Measurements from ENCODE around the gene GSG1. TPM values are rescaled to one million over a fixed set of nuclear protein-coding genes. Genes with fewer than 3 reads are reported as not detected.

The GSG1 gene
- total and polyA plus RNA-seq, 2 of the 8 experiments (the other 6 are each of a cell fraction or from before 2014, with no cell fraction given), result 0.89 to 1.4 TPM

GRCh38 chr12:13128291-13128965 lies 25.0 kb upstream of the GSG1 start:
- Histone ChIP-seq H3K14ac (ENCODE audit: insufficient read length) (no peak overlapping the region), H2BK5ac (ENCODE audit: low read depth, low read length) (no peak overlapping the region), H3K4me1 (replicated peaks in 1 of 4; ENCODE audit: control insufficient read depth in 3 of 4, insufficient read depth in 4 of 4, low read length in 3 of 4) (peaks cover 1 to 7% (median 4%) of the 10 kb centered on the region in 4 experiments; a peak in 3 of 7 replicates), H2BK12ac (ENCODE audit: low read depth, low read length) (no peak overlapping the region), H3K4ac (replicated peaks; ENCODE audit: insufficient read length, low read depth, low read length) (no peak overlapping the region), H2BK15ac (ENCODE audit: low read length) (no peak overlapping the region), H3K36me3 (ENCODE audit: control insufficient read depth in 2 of 4, insufficient read depth in 4 of 4, low read length in 3 of 4) (no peaks in the 10 kb centered on the region), H3K27ac (ENCODE audit: low read depth, low read length) (no peak overlapping the region), H2AFZ (ENCODE audit: low read length) (no peak overlapping the region), H3K4me3 (ENCODE audit: extremely low read depth in 1 of 4, insufficient read depth in 2 of 4, low read depth in 3 of 4, low read length in 4 of 4) (no peak overlapping the region), H4K20me1 (replicated peaks in 1 of 2; ENCODE audit: control insufficient read depth in 1 of 2, insufficient read depth in 2 of 2, low read length in 2 of 2) (no peaks in the 10 kb centered on the region), H4K5ac (ENCODE audit: insufficient read length, low read depth, low read length) (no peak overlapping the region), H3K56ac (replicated peaks; ENCODE audit: insufficient read length, low read depth, low read length) (no peak overlapping the region), H3K23ac (ENCODE audit: insufficient read length) (no peak overlapping the region), H2BK20ac (ENCODE audit: low read length) (no peak overlapping the region), H2BK120ac (replicated peaks; ENCODE audit: low read depth, low read length) (no peak overlapping the region), H3K23me2 (ENCODE audit: low read depth, low read length) (no peaks in the 10 kb centered on the region), H3K18ac (ENCODE audit: extremely low read depth, low read length) (no peak overlapping the region), H2AK5ac (ENCODE audit: low read depth, low read length) (no peak overlapping the region), H3K4me2 (ENCODE audit: insufficient read depth in 1 of 2, low read depth in 2 of 2, low read length in 2 of 2) (no peak overlapping the region), H4K91ac (replicated peaks; ENCODE audit: insufficient read length, low read length) (no peak overlapping the region), H3K79me2 (ENCODE audit: control insufficient read depth in 1 of 2, insufficient read depth in 2 of 2, low read length in 2 of 2) (no peaks in the 10 kb centered on the region), H3K9ac (replicated peaks in 1 of 4; ENCODE audit: extremely low read depth in 1 of 4, low read depth in 3 of 4, low read length in 3 of 4) (no peak overlapping the region), H3K9me3 (ENCODE audit: insufficient read depth in 2 of 2, low read depth in 1 of 2, low read length in 1 of 2) (no peaks in the 10 kb centered on the region), H3K79me1 (ENCODE audit: low read depth, low read length) (no peaks in the 10 kb centered on the region), H4K8ac (ENCODE audit: extremely low read depth, insufficient read depth, low read length) (no peak overlapping the region), H3K27me3 (replicated peaks in 1 of 4; ENCODE audit: control insufficient read depth in 3 of 4, extremely low read depth in 1 of 4, insufficient read depth in 3 of 4, low read length in 3 of 4) (no peaks in the 10 kb centered on the region)
- DNase-seq (ENCODE audit: low read depth in 1 of 2, low spot score in 2 of 2) (no peak), FAIRE-seq (no peak)
- WGBS, 2 experiments (ENCODE audit: extremely low coverage in 1 of 2, insufficient coverage in 1 of 2, insufficient read length in 1 of 2, insufficient replicate concordance in 2 of 2, low coverage in 1 of 2, low lambda C conversion rate in 2 of 2, missing lambda C conversion rate in 1 of 2), result 89% methylated on average over 8 of the region's 8 CpGs; no CpG with 5 or more reads in 1 of the 2 experiments
- ChIA-PET POLR2A (ENCODE audit: partially characterized antibody) (no interaction called here), CTCF (ENCODE audit: partially characterized antibody) (interaction anchor here (0.6 to 2.5 kb wide), 4 partner anchors 9 to 331 kb away, joined by 3 to 11 read pairs (median 3); no protein-coding TSS in a partner anchor)
- no peak for TF ChIP-seq JUN (IDR thresholded peaks at IDR 0.05; ENCODE audit: low read depth, low read length)
- no peak for TF ChIP-seq CBX8 (IDR thresholded peaks at IDR 0.05; ENCODE audit: borderline replicate concordance, low read depth, low read length)

Data from H1 (cell line).